Measurements from ENCODE around the gene MGAT5B. TPM values are rescaled to one million over a fixed set of nuclear protein-coding genes. Genes with fewer than 3 reads are reported as not detected.

Gene MGAT5B
- total and polyA plus RNA-seq, 4 donors, result 0.28 to 0.67 (median 0.46) TPM

DNA sequence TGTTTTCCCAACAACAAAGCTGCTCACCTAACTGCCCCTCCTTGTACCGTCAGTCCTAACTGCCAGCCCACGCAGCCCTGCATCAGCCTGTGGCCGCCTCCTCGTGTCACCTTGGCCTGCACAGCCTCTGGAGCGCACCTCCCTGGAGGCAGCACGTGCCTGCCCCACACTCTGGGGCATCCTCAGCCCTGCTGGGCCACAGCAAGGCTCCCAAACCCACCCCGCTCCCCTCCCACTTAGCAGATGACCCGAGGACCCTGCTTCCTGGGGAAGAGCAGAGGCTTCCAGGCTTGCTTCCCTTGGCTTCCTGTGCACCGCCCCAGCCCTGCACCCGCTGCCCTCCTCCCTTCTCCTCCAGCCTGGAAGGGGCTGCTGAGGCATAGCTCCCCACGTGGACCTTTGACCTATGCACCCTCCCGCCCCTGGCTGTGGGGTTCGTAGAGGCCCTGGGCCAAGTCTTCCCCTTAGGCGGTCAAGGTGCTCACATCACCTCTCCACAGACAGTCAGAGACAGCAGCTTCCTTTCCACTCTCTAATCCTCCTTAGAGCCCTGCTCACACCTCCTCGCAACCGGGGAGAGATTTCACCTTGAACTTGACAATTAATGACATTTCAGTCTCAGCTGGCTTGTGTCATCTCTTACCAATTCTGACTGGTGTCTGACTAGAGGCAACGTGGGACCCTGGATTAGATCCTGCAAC lies 115.0 kb downstream of the MGAT5B start:
- H3K4me1 ChIP-seq (ENCODE audit: control insufficient read depth in 5 of 5, insufficient read depth in 5 of 5, low read length in 5 of 5), result peaks cover 0 to 11% (median 0%) of the 10 kb centered on the region in 5 donors
- no peak overlapping the region for H3K27ac ChIP-seq (ENCODE audit: low read depth in 1 of 2, low read length in 1 of 2)
- peak in 1 of 3 donors; percentile 30 for DNase-seq
- H3K9ac ChIP-seq (ENCODE audit: insufficient read depth in 1 of 2, low read length in 2 of 2), result no peak overlapping the region
- 54 to 70% methylated on average over 17 of the region's 17 CpGs for WGBS, 2 donors
- no peak for ATAC-seq (ENCODE audit: insufficient read depth, low FRiP score)
- no peak overlapping the region for H3K4me3 ChIP-seq
- TF ChIP-seq, protein P1, sequence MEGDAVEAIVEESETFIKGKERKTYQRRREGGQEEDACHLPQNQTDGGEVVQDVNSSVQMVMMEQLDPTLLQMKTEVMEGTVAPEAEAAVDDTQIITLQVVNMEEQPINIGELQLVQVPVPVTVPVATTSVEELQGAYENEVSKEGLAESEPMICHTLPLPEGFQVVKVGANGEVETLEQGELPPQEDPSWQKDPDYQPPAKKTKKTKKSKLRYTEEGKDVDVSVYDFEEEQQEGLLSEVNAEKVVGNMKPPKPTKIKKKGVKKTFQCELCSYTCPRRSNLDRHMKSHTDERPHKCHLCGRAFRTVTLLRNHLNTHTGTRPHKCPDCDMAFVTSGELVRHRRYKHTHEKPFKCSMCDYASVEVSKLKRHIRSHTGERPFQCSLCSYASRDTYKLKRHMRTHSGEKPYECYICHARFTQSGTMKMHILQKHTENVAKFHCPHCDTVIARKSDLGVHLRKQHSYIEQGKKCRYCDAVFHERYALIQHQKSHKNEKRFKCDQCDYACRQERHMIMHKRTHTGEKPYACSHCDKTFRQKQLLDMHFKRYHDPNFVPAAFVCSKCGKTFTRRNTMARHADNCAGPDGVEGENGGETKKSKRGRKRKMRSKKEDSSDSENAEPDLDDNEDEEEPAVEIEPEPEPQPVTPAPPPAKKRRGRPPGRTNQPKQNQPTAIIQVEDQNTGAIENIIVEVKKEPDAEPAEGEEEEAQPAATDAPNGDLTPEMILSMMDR (IDR thresholded peaks at IDR 0.05; ENCODE audit: control extremely low read depth, extremely low read depth), result no peak
- no peaks in the 10 kb centered on the region for H3K27me3 ChIP-seq (ENCODE audit: control insufficient read depth in 3 of 3, insufficient read depth in 3 of 3, low read length in 2 of 3)
- H3K9me3 ChIP-seq (ENCODE audit: control insufficient read depth in 4 of 4, insufficient read depth in 3 of 4, low read length in 3 of 4), result no peaks in the 10 kb centered on the region
- no peaks in the 10 kb centered on the region for H3K36me3 ChIP-seq (ENCODE audit: control insufficient read depth in 4 of 4, insufficient read depth in 4 of 4, low read length in 4 of 4)

DNA sequence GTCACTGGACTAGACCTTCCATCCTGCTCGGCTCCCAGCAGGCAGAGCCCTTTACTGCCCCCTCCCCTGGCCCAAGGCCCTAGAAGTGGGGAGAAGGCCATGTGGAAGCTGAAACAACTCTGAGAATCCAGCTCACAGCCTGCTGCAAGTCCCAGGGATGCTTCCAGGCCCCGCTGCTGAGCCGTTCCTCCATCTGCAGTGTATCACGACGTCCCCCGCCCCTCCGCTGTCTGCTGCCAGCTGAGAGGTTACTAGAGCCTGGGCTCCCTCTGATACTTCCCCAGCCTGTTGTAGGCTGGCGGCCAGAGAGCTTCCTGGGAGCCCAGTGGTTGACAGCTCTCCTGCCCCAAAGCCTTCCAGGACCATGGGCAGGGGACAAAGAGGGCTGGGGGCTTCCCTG lies 118.2 kb downstream of the MGAT5B start:
- Histone ChIP-seq H3K9ac (ENCODE audit: insufficient read depth in 1 of 2, low read length in 2 of 2) (no peak overlapping the region), H3K4me3 (no peak overlapping the region), H3K9me3 (ENCODE audit: control insufficient read depth in 4 of 4, insufficient read depth in 3 of 4, low read length in 3 of 4) (no peaks in the 10 kb centered on the region), H3K27ac (ENCODE audit: low read depth in 1 of 2, low read length in 1 of 2) (no peak overlapping the region), H3K27me3 (ENCODE audit: control insufficient read depth in 3 of 3, insufficient read depth in 3 of 3, low read length in 2 of 3) (no peaks in the 10 kb centered on the region), H3K4me1 (ENCODE audit: control insufficient read depth in 5 of 5, insufficient read depth in 5 of 5, low read length in 5 of 5) (peaks cover 0 to 11% (median 0%) of the 10 kb centered on the region in 5 donors), H3K36me3 (ENCODE audit: control insufficient read depth in 4 of 4, insufficient read depth in 4 of 4, low read length in 4 of 4) (no peaks in the 10 kb centered on the region)
- peak; percentile 90 to 92 (median 91) for DNase-seq
- TF ChIP-seq, protein P1 (IDR thresholded peaks at IDR 0.05; ENCODE audit: control extremely low read depth, extremely low read depth), result no peak
- ATAC-seq (ENCODE audit: insufficient read depth, low FRiP score), result no peak
- 71 to 84% methylated on average over 8 of the region's 8 CpGs for WGBS, 2 donors

DNA sequence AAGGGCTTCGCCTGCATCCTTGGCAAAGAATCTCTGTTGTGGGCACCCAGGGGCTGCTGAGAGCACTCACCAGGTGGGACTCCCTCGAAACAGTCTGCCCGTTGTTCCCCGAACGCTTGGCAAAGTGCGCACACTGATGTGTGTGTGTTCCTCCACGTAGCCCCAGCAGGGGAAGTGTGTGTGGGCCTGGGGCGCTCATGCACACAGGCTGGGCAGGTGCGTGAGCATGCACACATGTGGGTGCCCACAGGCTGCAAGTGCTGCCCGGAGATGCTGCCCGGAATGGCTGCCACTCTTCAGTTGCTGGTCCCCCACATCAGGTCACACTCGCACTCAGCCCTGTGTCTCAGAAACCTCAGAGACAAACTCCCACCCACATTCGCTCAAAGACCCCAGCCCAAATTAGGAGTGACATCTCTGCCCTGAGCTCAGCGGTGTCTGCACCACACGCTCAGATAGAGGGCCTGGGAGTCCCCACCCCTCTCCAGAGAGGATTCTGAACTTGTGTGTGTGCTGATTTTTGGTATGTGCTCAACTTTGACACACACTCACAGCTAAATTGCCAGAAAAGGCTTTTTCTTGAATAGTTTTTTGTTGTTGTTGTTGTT lies 119.4 kb downstream of the MGAT5B start:
- 67 to 78% methylated on average over 15 of the region's 15 CpGs for WGBS, 2 donors
- Histone ChIP-seq H3K4me3 (no peak overlapping the region), H3K9me3 (ENCODE audit: control insufficient read depth in 4 of 4, insufficient read depth in 3 of 4, low read length in 3 of 4) (no peaks in the 10 kb centered on the region), H3K4me1 (ENCODE audit: control insufficient read depth in 5 of 5, insufficient read depth in 5 of 5, low read length in 5 of 5) (peaks cover 0 to 16% (median 5%) of the 10 kb centered on the region in 5 donors), H3K27me3 (ENCODE audit: control insufficient read depth in 3 of 3, insufficient read depth in 3 of 3, low read length in 2 of 3) (no peaks in the 10 kb centered on the region), H3K27ac (ENCODE audit: low read depth in 1 of 2, low read length in 1 of 2) (no peak overlapping the region), H3K36me3 (ENCODE audit: control insufficient read depth in 4 of 4, insufficient read depth in 4 of 4, low read length in 4 of 4) (no peaks in the 10 kb centered on the region), H3K9ac (ENCODE audit: insufficient read depth in 1 of 2, low read length in 2 of 2) (no peak overlapping the region)
- DNase-seq (no peak), ATAC-seq (ENCODE audit: insufficient read depth, low FRiP score) (no peak)
- TF ChIP-seq, protein P1 (IDR thresholded peaks at IDR 0.05; ENCODE audit: control extremely low read depth, extremely low read depth), result no peak
